Medulla oblongata (tissue), 1 donor: Measurements from ENCODE around the gene PRPH2.
"Not testable (repeated sequence)": the region's sequence is repeated elsewhere in the genome, so short reads cannot be mapped to it uniquely, and the experiment has no call there.

Source experiments
- DNase-seq: peaks from one replicate; pipeline ENCODE4 v3.0.0-alpha.2; 2015; ENCODE audit errors: extremely low spot score

Gene PRPH2

GRCh38 chr6:42742116-42742894 lies 19.9 kb upstream of the PRPH2 start:
- DNase-seq, result no peak

GRCh38 chr6:42740725-42741124 lies 18.3 kb upstream of the PRPH2 start:
- DNase-seq, result no peak

DNA sequence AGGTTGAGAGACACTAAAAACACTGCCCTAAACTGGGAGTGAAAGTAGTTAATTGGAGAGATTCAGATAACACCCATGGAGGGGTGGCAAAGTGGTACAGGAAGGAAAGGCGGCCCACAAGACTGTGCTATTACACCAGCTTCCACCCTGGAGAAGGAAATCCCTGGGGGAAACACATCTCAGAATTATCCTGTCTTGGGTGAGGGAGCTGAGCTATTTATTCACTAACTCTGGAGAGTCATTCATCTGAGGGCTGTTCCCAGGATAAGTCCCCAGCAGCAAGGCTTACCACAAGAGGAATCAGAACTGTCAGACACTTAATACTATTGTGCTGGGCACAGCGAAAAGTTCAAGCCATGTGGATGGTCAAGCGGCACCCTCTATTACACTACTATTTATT lies 13.6 kb upstream of the PRPH2 start:
- DNase-seq, result no peak

DNA sequence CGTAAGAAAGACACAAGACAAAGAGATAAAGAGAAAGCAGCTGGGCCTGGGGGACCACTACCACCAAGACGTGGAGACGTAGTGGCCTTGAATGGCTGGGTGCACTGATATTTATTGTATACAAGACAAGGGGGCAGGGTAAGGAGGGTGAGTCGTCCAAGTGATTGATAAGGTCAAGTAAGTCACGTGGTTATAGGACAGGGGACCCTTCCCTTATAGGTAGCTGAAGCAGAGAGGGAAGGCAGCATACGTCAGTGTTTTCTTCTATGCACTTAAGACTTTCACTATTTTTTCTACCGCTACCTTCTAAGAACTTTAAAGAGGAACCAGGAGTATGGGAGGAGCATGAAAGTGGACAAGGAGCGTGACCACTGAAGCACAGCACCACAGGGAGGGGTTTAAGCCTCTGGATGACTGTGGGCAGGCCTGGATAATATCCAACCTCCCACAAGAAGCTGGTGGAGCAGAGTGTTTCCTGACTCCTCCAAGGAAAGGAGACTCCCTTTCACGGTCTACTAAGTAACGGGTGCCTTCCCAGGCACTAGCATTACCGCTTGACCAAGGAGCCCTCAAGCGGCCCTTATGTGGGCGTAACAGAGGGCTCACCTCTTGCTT lies 11.6 kb upstream of the PRPH2 start:
- DNase-seq, result not testable (repeated sequence)

- DNase-seq, result no peak
These were observed 7.3 kb upstream of the PRPH2 start for GRCh38 chr6:42729731-42730130.

DNA sequence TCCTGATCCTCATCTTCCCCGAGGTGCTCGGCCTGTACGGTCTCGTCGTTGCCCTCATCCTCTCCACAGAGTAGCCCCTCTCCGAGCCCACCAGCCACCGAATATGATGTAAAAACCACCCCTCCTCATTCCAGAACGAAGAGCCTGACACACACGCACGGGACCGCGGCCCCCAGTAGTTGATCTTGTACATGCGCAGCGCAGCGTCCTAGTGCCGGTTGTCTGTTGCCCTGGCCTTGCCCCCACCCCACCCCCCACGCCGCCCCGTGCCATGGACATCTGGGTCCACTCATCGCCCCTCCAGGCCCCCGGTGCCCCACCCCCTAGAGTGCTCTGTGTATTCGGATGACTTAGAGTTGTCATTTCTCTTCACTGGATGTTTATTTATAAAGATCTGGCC lies 5.2 kb upstream of the PRPH2 start:
- DNase-seq, result no peak

- DNase-seq, result peak; percentile 8
These were observed 4.8 kb upstream of the PRPH2 start for GRCh38 chr6:42727087-42727611.

GRCh38 chr6:42726485-42727086 lies 4.2 kb upstream of the PRPH2 start:
- peak; percentile 93 for DNase-seq

DNA sequence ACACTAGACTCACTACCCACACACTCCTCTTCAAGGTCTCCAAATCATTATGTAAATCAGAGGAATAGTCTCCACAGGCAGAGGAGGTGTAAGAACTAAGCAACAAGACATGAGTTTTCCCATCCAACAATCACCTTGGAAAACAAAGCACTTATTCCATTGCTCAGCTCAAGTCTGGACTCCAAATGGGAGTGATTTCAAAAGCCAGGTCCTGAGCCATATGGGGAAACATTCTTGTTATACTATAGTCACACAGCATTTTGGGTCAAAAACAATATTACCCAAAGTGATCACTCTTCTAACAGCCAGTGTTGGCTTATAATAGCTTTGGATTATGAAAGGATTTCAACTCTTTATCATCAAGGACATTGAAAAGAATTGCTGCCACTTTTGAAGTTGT lies 3.6 kb upstream of the PRPH2 start:
- peak; percentile 23 for DNase-seq

GRCh38 chr6:42724825-42725224 lies 2.4 kb upstream of the PRPH2 start:
- no peak for DNase-seq

DNA sequence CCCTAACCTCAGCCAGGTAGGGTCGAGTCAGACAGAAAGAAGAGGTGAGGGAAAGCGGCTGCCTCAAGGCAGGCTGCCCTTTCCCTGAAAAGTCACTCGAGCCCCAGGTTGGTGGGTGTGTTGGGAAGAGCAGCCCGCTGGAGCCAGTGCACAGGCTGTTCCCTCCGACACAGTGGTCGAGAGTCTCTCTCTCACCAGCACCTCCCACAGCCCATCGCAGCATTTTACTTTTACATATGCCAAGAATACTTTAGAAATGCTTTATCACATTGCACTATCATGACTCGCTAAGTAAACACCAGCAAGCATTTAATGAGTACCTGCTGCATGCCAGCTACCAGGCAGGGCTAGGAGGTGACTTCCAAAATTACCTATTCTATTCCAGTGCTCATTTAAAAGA lies 1.7 kb downstream of the PRPH2 start:
- DNase-seq, result no peak

- DNase-seq, result no peak
These were observed 6.5 kb downstream of the PRPH2 start for GRCh38 chr6:42715871-42716270.

DNA sequence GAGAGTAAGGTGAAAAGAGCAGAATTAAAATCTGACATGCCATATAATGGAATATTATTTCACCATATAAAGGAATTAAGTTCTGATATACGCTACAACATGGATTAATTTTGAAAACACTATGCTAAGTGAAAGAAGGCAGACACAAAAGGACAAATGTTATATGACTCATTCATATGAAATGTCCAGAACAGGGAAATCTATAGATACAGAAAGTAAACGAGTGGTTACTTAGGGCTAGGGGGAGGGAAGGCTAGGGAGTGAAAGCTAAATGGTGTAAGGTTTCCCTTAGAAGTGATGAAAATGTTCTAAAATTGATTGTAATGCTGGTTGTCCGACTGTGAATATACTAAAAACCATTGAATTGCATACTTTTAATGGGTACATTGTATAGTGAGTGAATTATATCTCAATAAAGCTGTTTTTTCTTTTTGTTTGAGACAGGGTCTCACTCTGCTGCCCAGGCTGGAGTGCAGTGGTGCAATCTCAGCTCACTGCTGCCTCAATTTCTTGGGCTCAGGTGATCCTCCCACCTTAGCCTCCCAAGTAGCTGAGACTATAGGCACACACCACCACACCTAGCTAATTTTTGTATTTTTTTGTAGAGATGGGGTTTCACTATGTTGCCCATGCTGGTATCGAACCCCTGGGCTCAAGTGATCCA lies 8.2 kb downstream of the PRPH2 start:
- no peak for DNase-seq

DNA sequence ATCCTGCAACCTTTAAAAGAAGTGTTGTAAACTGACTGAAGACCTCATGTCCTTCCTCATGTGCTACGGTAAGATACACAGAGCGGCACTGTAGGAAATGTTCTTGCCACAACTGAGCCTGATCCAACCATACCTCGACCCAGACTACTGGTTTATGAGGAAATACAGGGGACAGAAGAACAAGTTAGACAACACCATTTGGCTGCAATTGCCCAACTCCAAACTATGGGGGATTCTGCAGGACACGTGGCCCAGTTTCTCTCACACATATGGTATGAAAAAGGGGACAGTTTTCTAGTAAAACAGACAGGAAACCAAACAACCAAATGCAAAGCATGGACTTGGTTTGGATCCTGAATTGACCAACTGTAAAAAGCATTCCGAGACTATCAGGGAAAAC lies 10.5 kb downstream of the PRPH2 start:
- DNase-seq, result no peak

- DNase-seq, result no peak
These were observed 12.1 kb downstream of the PRPH2 start for GRCh38 chr6:42710316-42710715.

GRCh38 chr6:42709871-42710270 lies 12.5 kb downstream of the PRPH2 start:
- DNase-seq, result no peak

GRCh38 chr6:42708096-42708495 lies 14.3 kb downstream of the PRPH2 start:
- DNase-seq, result no peak

GRCh38 chr6:42707595-42707994 lies 14.8 kb downstream of the PRPH2 start:
- DNase-seq, result no peak

GRCh38 chr6:42704937-42705374 lies 17.4 kb downstream of the PRPH2 start:
- DNase-seq, result no peak

DNA sequence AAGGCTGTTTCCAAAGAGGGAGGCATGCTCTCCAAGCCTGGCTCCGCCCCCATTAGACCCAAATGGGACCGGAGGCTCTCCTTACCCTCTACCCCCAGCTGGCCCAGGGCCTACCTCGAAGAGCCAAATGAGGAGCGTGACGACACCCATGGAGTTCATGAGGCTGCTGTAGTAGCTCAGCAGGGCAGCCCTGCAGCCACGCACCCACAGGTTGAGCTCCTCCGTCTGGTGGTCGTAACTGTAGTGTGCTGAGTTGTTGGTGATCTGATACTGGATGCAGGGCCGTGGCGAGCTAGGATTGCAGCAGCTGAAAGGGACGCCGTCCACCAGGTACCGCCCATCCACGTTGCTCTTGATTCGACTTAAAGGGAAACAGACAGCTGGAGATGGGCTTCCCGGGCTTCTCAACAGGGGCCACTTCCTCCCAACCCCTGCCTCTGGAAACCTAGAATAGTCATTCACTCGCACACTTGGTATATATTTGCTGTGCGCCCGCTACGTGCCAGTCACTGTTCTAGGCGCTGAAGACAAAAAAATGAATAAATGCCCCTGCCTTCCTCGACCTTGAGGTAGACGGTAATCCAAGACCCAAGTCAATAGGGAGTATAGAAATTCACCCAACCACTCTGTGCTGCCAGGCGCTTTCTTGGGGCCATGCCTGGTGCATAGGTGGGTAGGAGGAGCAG lies 18.0 kb downstream of the PRPH2 start:
- no peak for DNase-seq

- not testable (repeated sequence) for DNase-seq
These were observed 19.6 kb downstream of the PRPH2 start for GRCh38 chr6:42702786-42703185.

GRCh38 chr6:42702200-42702599 lies 20.2 kb downstream of the PRPH2 start:
- no peak for DNase-seq
